K562 (cell line): ENCODE results near the gene LPAR3. TPM values are rescaled to one million over a fixed set of nuclear protein-coding genes. Genes with fewer than 3 reads are reported as not detected.

ENCODE experiments used
- ATAC-seq: fragments of 200-7000 bp; cut with Tn5 transposase; 3 replicates; pipeline ENCODE4 v1.9.1; 2020; ENCODE audit warnings: moderate library complexity
- BruUV-seq: library from RNA; stranded (reverse); fragments of 400-500 nt; replicated peaks from 2 replicates; lab custom pipeline; 2021; lab: Mats Ljungman, UMichigan
- CTCF ChIA-PET: fragments of 300-600 bp; formaldehyde crosslinking; extraction: SDS; loops from one replicate; lab custom pipeline; 2021; ENCODE audit warnings: low intra/inter-chr PET ratio; lab: Yijun Ruan, JAX
- POLR2A ChIA-PET: fragments of 300-600, 350-650 bp; sonication (Branson Sonifier 250); formaldehyde crosslinking; extraction: SDS; loops from one replicate; lab custom pipeline; 2021; ENCODE audit warnings: antibody characterized with exemption, inconsistent platforms; lab: Yijun Ruan, JAX
- DNase-seq, 4 experiments: peaks; one replicate each; pipeline versions ENCODE4 v3.0.0 to v3.0.0-alpha.2; 2011 to 2018; ENCODE audit warnings: low spot score in 3 of 4, mixed read lengths in 3 of 4; ENCODE audit errors: extremely low read depth in 1 of 4
- FAIRE-seq: peaks from 2 replicates; lab custom pipeline; 2011; peaks lifted over from hg19 to GRCh38; lab: Jason Lieb, UNC
- H2AFZ ChIP-seq: 2 replicates; pipeline ENCODE4 v1.6.0; 2011; ENCODE audit warnings: low read depth, low read length, control low read depth, inconsistent platforms
- H3K27ac ChIP-seq: fragments of 200-600 bp; 3 replicates; pipeline ENCODE4 v1.8.0; 2011; ENCODE audit warnings: low read depth, mild to moderate bottlenecking, control low read depth, inconsistent platforms, low read length, moderate library complexity, mixed read lengths; ENCODE audit errors: extremely low read depth
- H3K27me3 ChIP-seq, 2 experiments: fragments of 300-600 bp in 1 of 2; 2 replicates in 1 of 2; 3 replicates in 1 of 2; pipeline versions ENCODE4 v1.6.0 to v1.8.0; 2011; ENCODE audit warnings: inconsistent platforms in 2 of 2, low read length in 2 of 2, mild to moderate bottlenecking in 1 of 2, mixed read lengths in 1 of 2, moderate library complexity in 1 of 2; ENCODE audit not compliant: control insufficient read depth in 2 of 2, insufficient read depth in 2 of 2
- H3K36me3 ChIP-seq: fragments of 300-600 bp; 3 replicates; pipeline ENCODE4 v1.8.0; 2011; ENCODE audit warnings: mild to moderate bottlenecking, low read length, inconsistent platforms; ENCODE audit not compliant: control insufficient read depth, insufficient read depth
- H3K4me1 ChIP-seq, 2 experiments: fragments of 200-600 bp in 1 of 2; replicated peaks in 1 of 2; 2 replicates in 1 of 2; 3 replicates in 1 of 2; pipeline versions ENCODE4 v1.5.1 to v1.8.0; 2011; ENCODE audit warnings: inconsistent platforms in 2 of 2, low read length in 2 of 2, mild to moderate bottlenecking in 1 of 2, mixed read lengths in 1 of 2, moderate library complexity in 1 of 2; ENCODE audit not compliant: control insufficient read depth in 2 of 2, insufficient read depth in 2 of 2
- H3K4me2 ChIP-seq: 2 replicates; pipeline ENCODE4 v1.6.1; 2011; ENCODE audit warnings: low read length, control low read depth, inconsistent platforms, mixed read lengths; ENCODE audit not compliant: insufficient read depth
- H3K4me3 ChIP-seq: fragments of 200-600 bp; sonication (generic), shearing (Covaris generic); 2 replicates; pipeline ENCODE4 v1.5.1; 2016; ENCODE audit warnings: control low read depth, inconsistent platforms
- H3K79me2 ChIP-seq: fragments of 200-600 bp; 3 replicates; pipeline ENCODE4 v1.8.0; 2011; ENCODE audit warnings: low read length, inconsistent platforms; ENCODE audit not compliant: control insufficient read depth, insufficient read depth
- H3K9ac ChIP-seq, 2 experiments: 2 replicates each; pipeline versions ENCODE4 v1.6.0 to v1.6.1; 2011; ENCODE audit warnings: low read depth in 2 of 2, low read length in 2 of 2, control low read depth in 1 of 2, inconsistent platforms in 1 of 2, mild to moderate bottlenecking in 1 of 2, mixed read lengths in 1 of 2; ENCODE audit not compliant: insufficient read depth in 1 of 2
- H3K9me1 ChIP-seq: one replicate; pipeline ENCODE4 v1.6.0; 2011; ENCODE audit warnings: inconsistent platforms, mild to moderate bottlenecking, low read length, moderate library complexity; ENCODE audit not compliant: control insufficient read depth, insufficient read depth
- H3K9me3 ChIP-seq: replicated peaks from 2 replicates; pipeline ENCODE4 v1.5.1; 2011; ENCODE audit warnings: low read depth, low read length, inconsistent platforms; ENCODE audit not compliant: control insufficient read depth, insufficient read depth
- H4K20me1 ChIP-seq: replicated peaks from 2 replicates; pipeline ENCODE4 v1.6.1; 2011; ENCODE audit warnings: low read length, inconsistent platforms, mixed read lengths; ENCODE audit not compliant: control insufficient read depth, insufficient read depth
- CEBPG ChIP-seq, 3 experiments: fragments of 200-800 bp in 1 of 3; sonication (Bioruptor generic) in 1 of 3; sonication (generic) in 1 of 3; formaldehyde crosslinking in 1 of 3; IDR thresholded peaks in 2 of 3; conservative IDR thresholded peaks in 1 of 3; 2 replicates each; pipeline versions ENCODE4 v1.6.1 to v1.8.0; 2016 to 2022; ENCODE audit warnings: missing compliant biosample characterization in 2 of 3, missing genetic modification characterization in 2 of 3, mild to moderate bottlenecking in 1 of 3, missing genetic modification reagents in 1 of 3
- ERF ChIP-seq: fragments of 450-650 bp; formaldehyde crosslinking; IDR thresholded peaks from 2 replicates; pipeline ENCODE4 v1.4.0; 2020; ENCODE audit warnings: mild to moderate bottlenecking, mixed read lengths
- FOXJ3 ChIP-seq: sonication (generic); formaldehyde crosslinking; IDR thresholded peaks from 2 replicates; pipeline ENCODE4 v1.4.0; 2020; ENCODE audit warnings: mild to moderate bottlenecking, missing genetic modification reagents
- KLF16 ChIP-seq: IDR thresholded peaks from 2 replicates; pipeline ENCODE4 v1.6.1; 2016; ENCODE audit warnings: antibody characterized with exemption
- RAD51 ChIP-seq: fragments of 450-650 bp; IDR thresholded peaks from 2 replicates; pipeline ENCODE4 v1.7.1; 2016; ENCODE audit warnings: low read depth, mild to moderate bottlenecking, borderline replicate concordance
- RBM15 ChIP-seq: fragments of 200-400 bp; formaldehyde crosslinking; IDR thresholded peaks from 2 replicates; pipeline ENCODE4 v1.6.1; 2018; ENCODE audit warnings: mild to moderate bottlenecking, low read length, moderate library complexity; ENCODE audit not compliant: insufficient read depth
- ZBED1 ChIP-seq: IDR thresholded peaks from 2 replicates; pipeline ENCODE4 v1.6.1; 2014
- ZFX ChIP-seq: sonication (generic); formaldehyde crosslinking; IDR thresholded peaks from 2 replicates; pipeline ENCODE4 v1.8.0; 2022; ENCODE audit warnings: mild to moderate bottlenecking, missing genetic modification reagents, moderate library complexity
- WGBS: fragments of 100-300 bp; shearing (Covaris generic); methylation state at CpG from one replicate; pipeline ENCODE4 v1.1.6; 2016; ENCODE audit warnings: low coverage, mixed read lengths; ENCODE audit not compliant: insufficient coverage; ENCODE audit errors: missing lambda C conversion rate; 5-methylcytosine and 5-hydroxymethylcytosine counted together
- in situ Hi-C: fragments of 300-500 bp; cut with MboI; formaldehyde crosslinking; loops from 4 replicates; pipeline ENCODE4 v1.15.0; 2018; ENCODE audit warnings: inconsistent platforms, mixed read lengths
- intact Hi-C: fragments of 100-400 bp; cut with micrococcal nuclease; formaldehyde crosslinking; loops from 2 replicates; pipeline ENCODE4 v1.14.2; 2022
- polyA plus RNA-seq, 8 experiments: library from polyadenylated mRNA; depleted of rRNA in 4 of 8; stranded (reverse) in 5 of 8; unstranded in 3 of 8; fragments of >200 nt; fragmentation: Nextera tagmentation in 2 of 8; fragmentation: Illumina TruSeq in 1 of 8; extraction: Ambion mirVana in 2 of 8; extraction: Trizol in 1 of 8; gene quantifications; 2 replicates each; pipeline versions ENCODE4 v1.2.1 to v1.2.3, GENCODE V29; 2011 to 2014; ENCODE audit warnings: inconsistent platforms in 1 of 8, missing spikeins in 1 of 8
- total RNA-seq, 7 experiments: library from RNA; depleted of rRNA in 6 of 7; stranded (reverse); fragments of >200 nt in 6 of 7; fragmentation: Illumina TruSeq in 2 of 7; extraction: Trizol in 2 of 7; gene quantifications; 2 replicates each; pipeline versions ENCODE4 v1.2.1 to v1.2.3, GENCODE V29; 2011 to 2021; ENCODE audit warnings: low replicate concordance in 1 of 7
- TF ChIP-seq, protein P1 (sequence below): fragments of 250-450 bp; sonication (Bioruptor Pico); IDR thresholded peaks from 2 replicates; pipeline ENCODE4 v1.5.0; 2021; ENCODE audit warnings: mild to moderate bottlenecking, borderline replicate concordance
- TF ChIP-seq, protein P2 (sequence below): fragments of 250-450 bp; sonication (Bioruptor Pico); IDR thresholded peaks from 2 replicates; pipeline ENCODE4 v1.5.0; 2020; ENCODE audit warnings: mild to moderate bottlenecking, borderline replicate concordance
- TF ChIP-seq, protein P3 (sequence below): IDR thresholded peaks from 2 replicates; pipeline ENCODE4 v1.6.1; 2014; ENCODE audit warnings: antibody characterized with exemption
- TF ChIP-seq, protein P4 (sequence below), 3 experiments: fragments of 200-800 bp in 1 of 3; fragments of 250-450 bp in 1 of 3; fragments of 450-650 bp in 1 of 3; sonication (Bioruptor Pico) in 1 of 3; sonication (Bioruptor generic) in 1 of 3; formaldehyde crosslinking in 1 of 3; IDR thresholded peaks; 2 replicates each; pipeline versions ENCODE4 v1.6.1 to v1.8.0; 2016 to 2022; ENCODE audit warnings: mild to moderate bottlenecking in 2 of 3, missing genetic modification characterization in 2 of 3, missing compliant biosample characterization in 1 of 3, moderate library complexity in 1 of 3

Gene LPAR3
- total and polyA plus RNA-seq, 9 of the 15 experiments (the other 6 are each of a cell fraction or from before 2014, with no cell fraction given): 0.11 TPM; not detected in 8

DNA sequence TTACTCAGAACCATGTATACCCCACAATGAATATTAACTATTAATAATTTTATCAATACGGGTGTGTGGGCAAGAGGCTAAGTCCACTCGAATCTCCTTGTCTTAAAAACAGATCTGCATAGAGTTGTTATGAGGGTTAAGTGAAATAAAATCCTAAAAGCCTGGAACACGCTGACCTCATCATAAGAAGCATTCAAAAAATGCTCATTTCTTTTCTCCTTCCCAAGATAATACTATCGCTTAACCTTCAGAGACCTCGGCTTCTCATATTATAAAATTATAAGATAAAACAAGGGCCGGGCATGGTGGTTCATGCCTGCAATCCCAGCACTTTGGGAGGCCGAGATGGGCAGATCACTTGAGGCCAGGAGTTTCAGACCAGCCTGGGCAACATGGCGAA, 35.1 kb downstream of the LPAR3 start:
- ATAC-seq (no peak), DNase-seq (no peak), FAIRE-seq (no peak)
- in situ Hi-C loops (no loop called here), intact Hi-C loops (no loop called here)
- peaks cover 0 to 3% of the 10 kb centered on the region in 2 experiments; a peak in 2 of 5 replicates for H3K27me3 ChIP-seq
- H3K36me3 ChIP-seq: no peaks in the 10 kb centered on the region
- CTCF ChIA-PET: no interaction called here
- no peak overlapping the region for H3K9ac ChIP-seq
- H3K9me1 ChIP-seq: no peaks in the 10 kb centered on the region
- H4K20me1 ChIP-seq: no peaks in the 10 kb centered on the region
- no peak overlapping the region for H2AFZ ChIP-seq
- POLR2A ChIA-PET: no interaction called here
- no TSS peak for BruUV-seq
- no peak overlapping the region for H3K27ac ChIP-seq
- H3K4me1 ChIP-seq: no peaks in the 10 kb centered on the region; a peak in 1 of 5 replicates
- H3K79me2 ChIP-seq: no peaks in the 10 kb centered on the region
- H3K9me3 ChIP-seq: no peaks in the 10 kb centered on the region
- H3K4me2 ChIP-seq: no peak overlapping the region
- under 1% methylated on average over 8 of the region's 8 CpGs for WGBS
- no peak overlapping the region for H3K4me3 ChIP-seq
- TF ChIP-seq KLF16 (no peak), FOXJ3 (CRISPR knock-in tag) (no peak), ZBED1 (no peak), RBM15 (no peak), RAD51 (no peak), CEBPG (CRISPR knock-in tag; IDR thresholded peaks at IDR 0.05) (no peak), CEBPG (tag; conservative IDR thresholded peaks at IDR 0.05 in 1 of 2, IDR thresholded peaks at IDR 0.05 in 1 of 2) (no peak), ZFX (CRISPR knock-in tag) (no peak), ERF (CRISPR knock-in tag) (no peak)
- TF ChIP-seq, protein P1, sequence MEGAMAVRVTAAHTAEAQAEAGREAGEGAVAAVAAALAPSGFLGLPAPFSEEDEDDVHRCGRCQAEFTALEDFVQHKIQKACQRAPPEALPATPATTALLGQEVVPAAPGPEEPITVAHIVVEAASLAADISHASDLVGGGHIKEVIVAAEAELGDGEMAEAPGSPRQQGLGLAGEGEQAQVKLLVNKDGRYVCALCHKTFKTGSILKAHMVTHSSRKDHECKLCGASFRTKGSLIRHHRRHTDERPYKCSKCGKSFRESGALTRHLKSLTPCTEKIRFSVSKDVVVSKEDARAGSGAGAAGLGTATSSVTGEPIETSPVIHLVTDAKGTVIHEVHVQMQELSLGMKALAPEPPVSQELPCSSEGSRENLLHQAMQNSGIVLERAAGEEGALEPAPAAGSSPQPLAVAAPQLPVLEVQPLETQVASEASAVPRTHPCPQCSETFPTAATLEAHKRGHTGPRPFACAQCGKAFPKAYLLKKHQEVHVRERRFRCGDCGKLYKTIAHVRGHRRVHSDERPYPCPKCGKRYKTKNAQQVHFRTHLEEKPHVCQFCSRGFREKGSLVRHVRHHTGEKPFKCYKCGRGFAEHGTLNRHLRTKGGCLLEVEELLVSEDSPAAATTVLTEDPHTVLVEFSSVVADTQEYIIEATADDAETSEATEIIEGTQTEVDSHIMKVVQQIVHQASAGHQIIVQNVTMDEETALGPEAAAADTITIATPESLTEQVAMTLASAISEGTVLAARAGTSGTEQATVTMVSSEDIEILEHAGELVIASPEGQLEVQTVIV (CRISPR knock-in tag): no peak
- TF ChIP-seq, protein P2, sequence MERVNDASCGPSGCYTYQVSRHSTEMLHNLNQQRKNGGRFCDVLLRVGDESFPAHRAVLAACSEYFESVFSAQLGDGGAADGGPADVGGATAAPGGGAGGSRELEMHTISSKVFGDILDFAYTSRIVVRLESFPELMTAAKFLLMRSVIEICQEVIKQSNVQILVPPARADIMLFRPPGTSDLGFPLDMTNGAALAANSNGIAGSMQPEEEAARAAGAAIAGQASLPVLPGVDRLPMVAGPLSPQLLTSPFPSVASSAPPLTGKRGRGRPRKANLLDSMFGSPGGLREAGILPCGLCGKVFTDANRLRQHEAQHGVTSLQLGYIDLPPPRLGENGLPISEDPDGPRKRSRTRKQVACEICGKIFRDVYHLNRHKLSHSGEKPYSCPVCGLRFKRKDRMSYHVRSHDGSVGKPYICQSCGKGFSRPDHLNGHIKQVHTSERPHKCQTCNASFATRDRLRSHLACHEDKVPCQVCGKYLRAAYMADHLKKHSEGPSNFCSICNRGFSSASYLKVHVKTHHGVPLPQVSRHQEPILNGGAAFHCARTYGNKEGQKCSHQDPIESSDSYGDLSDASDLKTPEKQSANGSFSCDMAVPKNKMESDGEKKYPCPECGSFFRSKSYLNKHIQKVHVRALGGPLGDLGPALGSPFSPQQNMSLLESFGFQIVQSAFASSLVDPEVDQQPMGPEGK (CRISPR knock-in tag): no peak
- TF ChIP-seq, protein P3, sequence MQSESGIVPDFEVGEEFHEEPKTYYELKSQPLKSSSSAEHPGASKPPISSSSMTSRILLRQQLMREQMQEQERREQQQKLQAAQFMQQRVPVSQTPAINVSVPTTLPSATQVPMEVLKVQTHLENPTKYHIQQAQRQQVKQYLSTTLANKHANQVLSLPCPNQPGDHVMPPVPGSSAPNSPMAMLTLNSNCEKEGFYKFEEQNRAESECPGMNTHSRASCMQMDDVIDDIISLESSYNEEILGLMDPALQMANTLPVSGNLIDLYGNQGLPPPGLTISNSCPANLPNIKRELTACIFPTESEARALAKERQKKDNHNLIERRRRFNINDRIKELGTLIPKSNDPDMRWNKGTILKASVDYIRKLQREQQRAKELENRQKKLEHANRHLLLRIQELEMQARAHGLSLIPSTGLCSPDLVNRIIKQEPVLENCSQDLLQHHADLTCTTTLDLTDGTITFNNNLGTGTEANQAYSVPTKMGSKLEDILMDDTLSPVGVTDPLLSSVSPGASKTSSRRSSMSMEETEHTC: no peak
- TF ChIP-seq, protein P4, sequence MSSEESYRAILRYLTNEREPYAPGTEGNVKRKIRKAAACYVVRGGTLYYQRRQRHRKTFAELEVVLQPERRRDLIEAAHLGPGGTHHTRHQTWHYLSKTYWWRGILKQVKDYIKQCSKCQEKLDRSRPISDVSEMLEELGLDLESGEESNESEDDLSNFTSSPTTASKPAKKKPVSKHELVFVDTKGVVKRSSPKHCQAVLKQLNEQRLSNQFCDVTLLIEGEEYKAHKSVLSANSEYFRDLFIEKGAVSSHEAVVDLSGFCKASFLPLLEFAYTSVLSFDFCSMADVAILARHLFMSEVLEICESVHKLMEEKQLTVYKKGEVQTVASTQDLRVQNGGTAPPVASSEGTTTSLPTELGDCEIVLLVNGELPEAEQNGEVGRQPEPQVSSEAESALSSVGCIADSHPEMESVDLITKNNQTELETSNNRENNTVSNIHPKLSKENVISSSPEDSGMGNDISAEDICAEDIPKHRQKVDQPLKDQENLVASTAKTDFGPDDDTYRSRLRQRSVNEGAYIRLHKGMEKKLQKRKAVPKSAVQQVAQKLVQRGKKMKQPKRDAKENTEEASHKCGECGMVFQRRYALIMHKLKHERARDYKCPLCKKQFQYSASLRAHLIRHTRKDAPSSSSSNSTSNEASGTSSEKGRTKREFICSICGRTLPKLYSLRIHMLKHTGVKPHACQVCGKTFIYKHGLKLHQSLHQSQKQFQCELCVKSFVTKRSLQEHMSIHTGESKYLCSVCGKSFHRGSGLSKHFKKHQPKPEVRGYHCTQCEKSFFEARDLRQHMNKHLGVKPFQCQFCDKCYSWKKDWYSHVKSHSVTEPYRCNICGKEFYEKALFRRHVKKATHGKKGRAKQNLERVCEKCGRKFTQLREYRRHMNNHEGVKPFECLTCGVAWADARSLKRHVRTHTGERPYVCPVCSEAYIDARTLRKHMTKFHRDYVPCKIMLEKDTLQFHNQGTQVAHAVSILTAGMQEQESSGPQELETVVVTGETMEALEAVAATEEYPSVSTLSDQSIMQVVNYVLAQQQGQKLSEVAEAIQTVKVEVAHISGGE (CRISPR knock-in tag; IDR thresholded peaks at IDR 0.05): no peak
